Activated naive CD8-positive, alpha-beta T cell (primary cell): ENCODE measurements around the gene RAD51B.
"Not testable (repeated sequence)": the region's sequence is repeated elsewhere in the genome, so short reads cannot be mapped to it uniquely, and the experiment has no call there.

Experiments used
- H3K27ac Mint-ChIP-seq: one replicate; pipeline ENCODE4 v1.8.0; 2021; ENCODE audit warnings: mixed read lengths
- H3K27me3 Mint-ChIP-seq: one replicate; pipeline ENCODE4 v1.8.0; 2021; ENCODE audit warnings: mixed read lengths
- H3K36me3 Mint-ChIP-seq: one replicate; pipeline ENCODE4 v1.8.0; 2021; ENCODE audit warnings: mixed read lengths
- H3K4me1 Mint-ChIP-seq: one replicate; pipeline ENCODE4 v1.8.0; 2021; ENCODE audit warnings: low read depth, mixed read lengths
- H3K4me3 Mint-ChIP-seq: one replicate; pipeline ENCODE4 v1.8.0; 2021; ENCODE audit warnings: mild to moderate bottlenecking, mixed read lengths
- H3K9me3 Mint-ChIP-seq: one replicate; pipeline ENCODE4 v1.8.0; 2021; ENCODE audit warnings: low read depth, mixed read lengths

Gene RAD51B

DNA sequence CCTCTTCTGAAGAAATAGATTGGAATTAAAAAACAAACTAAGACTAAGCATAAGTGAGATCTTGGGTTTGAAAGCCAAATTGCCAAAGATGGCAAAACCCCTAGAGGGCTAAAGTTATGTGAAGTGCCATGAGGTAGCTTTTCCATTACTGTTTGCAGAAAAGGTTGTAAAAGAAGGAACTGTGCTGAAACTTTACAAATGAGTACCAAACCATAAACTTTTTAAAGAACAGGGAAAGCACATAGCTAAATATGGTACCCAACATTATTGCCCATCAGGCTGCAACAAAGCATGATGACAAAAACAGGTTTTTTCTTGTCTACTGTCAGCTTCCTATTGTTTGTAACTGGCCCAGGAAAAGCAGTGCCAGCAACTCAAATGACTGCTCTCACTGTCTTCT, 224.2 kb downstream of the RAD51B start:
- peaks cover 19% of the 10 kb centered on the region for H3K36me3 Mint-ChIP-seq
- no peaks in the 10 kb centered on the region for H3K9me3 Mint-ChIP-seq
- H3K27ac Mint-ChIP-seq: no peak overlapping the region
- peaks cover 4% of the 10 kb centered on the region for H3K4me1 Mint-ChIP-seq
- no peak overlapping the region for H3K4me3 Mint-ChIP-seq
- no peaks in the 10 kb centered on the region for H3K27me3 Mint-ChIP-seq

DNA sequence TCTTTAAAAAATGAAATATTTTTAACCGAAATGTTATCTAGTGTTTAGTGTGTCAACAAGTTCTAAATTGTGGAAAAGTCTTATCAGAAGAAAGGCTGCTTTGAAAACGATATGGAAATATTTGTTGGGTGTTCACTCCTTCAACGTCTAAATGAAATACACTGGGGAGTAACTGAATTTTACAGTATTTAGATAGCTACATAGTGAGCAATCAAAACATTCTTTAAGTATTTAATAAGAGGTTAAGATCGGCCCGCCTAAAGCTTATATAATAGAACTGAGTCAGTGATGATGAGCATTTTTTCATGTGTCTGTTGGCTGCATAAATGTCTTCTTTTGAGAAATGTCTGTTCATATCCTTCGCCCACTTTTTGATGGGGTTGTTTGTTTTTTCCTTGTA, 228.3 kb downstream of the RAD51B start:
- Mint-ChIP-seq H3K36me3 (peaks cover 17% of the 10 kb centered on the region), H3K27me3 (no peaks in the 10 kb centered on the region), H3K27ac (no peak overlapping the region), H3K4me1 (no peaks in the 10 kb centered on the region), H3K9me3 (no peaks in the 10 kb centered on the region), H3K4me3 (no peak overlapping the region)

DNA sequence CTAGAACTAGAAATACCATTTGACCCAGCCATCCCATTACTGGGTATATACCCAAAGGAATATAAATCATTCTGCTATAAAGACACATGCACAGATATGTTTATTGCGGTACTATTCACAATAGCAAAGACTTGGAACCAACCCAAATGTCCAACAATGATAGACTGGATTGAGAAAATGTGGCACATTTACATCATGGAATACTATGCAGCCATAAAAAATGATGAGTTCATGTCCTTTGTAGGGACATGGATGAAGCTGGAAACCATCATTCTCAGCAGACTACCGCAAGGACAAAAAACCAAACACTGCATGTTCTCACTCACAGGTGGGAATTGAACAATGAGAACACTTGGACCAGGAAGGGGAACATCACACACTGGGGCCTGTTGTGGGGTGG, 229.2 kb downstream of the RAD51B start:
- H3K27ac Mint-ChIP-seq, H3K4me1 Mint-ChIP-seq, H3K4me3 Mint-ChIP-seq, H3K9me3 Mint-ChIP-seq, H3K27me3 Mint-ChIP-seq: not testable (repeated sequence)
- H3K36me3 Mint-ChIP-seq: peaks cover 17% of the 10 kb centered on the region

DNA sequence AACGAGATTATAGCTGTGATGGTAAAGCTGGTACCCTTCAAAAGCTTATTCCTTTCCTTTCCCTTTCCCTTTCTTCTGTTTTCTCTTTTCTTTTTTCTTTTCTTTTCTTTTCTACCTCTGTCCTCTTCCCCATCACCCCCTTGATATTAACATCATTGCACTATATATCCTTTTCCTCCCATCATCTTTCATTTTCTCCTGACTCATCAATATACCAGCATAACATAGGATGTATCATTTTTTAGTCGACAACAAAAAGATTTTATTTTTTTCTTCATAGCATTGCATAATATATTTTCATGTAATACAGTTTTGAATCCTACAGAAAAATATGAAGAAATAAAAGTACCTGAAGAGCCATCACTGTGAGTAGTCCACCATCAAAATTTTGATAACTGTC, 230.6 kb downstream of the RAD51B start:
- Mint-ChIP-seq H3K36me3 (peaks cover 17% of the 10 kb centered on the region), H3K9me3 (no peaks in the 10 kb centered on the region), H3K27me3 (no peaks in the 10 kb centered on the region), H3K4me3 (no peak overlapping the region), H3K4me1 (no peaks in the 10 kb centered on the region), H3K27ac (no peak overlapping the region)

DNA sequence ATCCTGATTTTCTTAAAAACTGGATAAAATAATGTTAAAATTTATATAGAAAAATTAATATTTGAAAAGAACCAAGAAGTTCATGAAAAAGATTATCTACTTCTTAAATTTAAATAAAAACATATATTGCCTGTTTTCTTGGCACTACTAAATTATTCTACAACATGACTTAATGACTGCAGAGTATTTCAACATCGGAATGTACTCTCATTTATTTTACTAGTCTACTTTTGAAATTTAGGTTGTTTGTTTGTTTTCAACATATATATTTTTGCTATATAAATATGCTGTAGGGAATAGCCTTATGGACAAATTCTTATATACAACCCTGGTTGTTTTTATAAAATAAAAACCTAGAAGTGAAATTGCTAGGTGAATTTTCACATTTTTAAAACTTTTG, 231.6 kb downstream of the RAD51B start:
- H3K36me3 Mint-ChIP-seq: peaks cover 13% of the 10 kb centered on the region
- no peak overlapping the region for H3K27ac Mint-ChIP-seq
- no peaks in the 10 kb centered on the region for H3K4me1 Mint-ChIP-seq
- H3K4me3 Mint-ChIP-seq: no peak overlapping the region
- no peaks in the 10 kb centered on the region for H3K27me3 Mint-ChIP-seq
- no peaks in the 10 kb centered on the region for H3K9me3 Mint-ChIP-seq

DNA sequence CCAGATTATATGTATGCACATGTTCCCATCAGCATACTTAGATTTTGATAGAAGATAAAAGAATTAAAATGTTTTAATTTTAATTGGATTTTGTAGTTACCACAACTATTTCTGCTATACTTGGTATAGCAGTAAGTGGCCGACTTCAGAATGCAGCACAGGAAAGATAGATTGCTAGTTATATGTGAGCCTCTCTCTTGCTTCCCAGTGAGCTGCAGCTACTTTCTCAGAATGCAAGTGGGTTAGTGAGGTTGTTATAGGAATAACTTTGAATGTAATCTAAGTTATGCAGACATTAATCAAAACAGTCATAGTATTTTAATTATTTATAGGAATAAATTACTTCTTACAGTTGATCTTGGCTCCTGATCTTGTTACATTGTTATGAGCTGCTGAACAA, 240.6 kb downstream of the RAD51B start:
- Mint-ChIP-seq H3K4me3 (no peak overlapping the region), H3K27me3 (no peaks in the 10 kb centered on the region), H3K4me1 (no peaks in the 10 kb centered on the region), H3K27ac (no peak overlapping the region), H3K9me3 (peaks cover 14% of the 10 kb centered on the region), H3K36me3 (peaks cover 17% of the 10 kb centered on the region)

DNA sequence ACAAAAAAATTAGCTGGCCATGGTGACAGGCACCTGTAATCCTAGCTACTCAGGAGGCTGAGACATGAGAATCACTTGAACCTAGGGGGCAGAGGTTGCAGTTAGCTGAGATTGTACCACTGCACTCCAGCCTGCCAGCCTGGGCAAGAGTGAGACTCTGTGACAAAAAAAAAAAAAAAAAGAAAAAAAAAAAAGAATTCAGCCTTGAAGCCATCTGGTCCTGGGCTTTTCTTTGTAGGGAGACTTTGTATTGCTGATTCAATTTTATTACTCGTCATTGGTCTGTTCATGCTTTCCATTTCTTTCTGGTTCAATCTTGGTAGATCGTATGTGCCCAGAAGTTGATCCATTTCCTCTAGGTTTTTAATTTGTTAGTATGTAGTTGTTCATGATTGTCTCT, 243.1 kb downstream of the RAD51B start:
- H3K27ac Mint-ChIP-seq: no peak overlapping the region

DNA sequence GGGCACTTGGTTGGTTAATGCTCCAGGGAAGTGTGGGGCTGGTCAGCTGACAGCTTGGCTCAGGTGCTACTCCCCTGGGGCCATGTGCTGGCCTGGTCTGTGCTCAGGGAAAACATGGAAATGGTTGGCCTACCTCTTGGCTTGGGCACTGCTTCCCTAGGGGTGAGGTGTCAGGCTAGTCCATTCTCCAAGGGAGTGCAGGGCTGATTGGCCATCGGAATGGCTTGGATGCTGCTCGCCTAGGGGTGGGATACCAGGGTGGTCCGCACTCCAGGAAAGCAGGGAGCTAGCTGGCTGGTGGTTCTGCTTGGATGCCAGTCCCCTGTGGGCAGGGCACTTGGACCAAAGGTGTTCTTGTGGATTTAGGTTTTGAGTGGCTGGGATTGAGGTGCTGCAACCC, 245.7 kb downstream of the RAD51B start:
- Mint-ChIP-seq H3K9me3 (peaks cover 17% of the 10 kb centered on the region), H3K36me3 (peaks cover 26% of the 10 kb centered on the region), H3K4me1 (no peaks in the 10 kb centered on the region), H3K27ac (no peak overlapping the region), H3K27me3 (no peaks in the 10 kb centered on the region), H3K4me3 (no peak overlapping the region)

More for the DNA sequence above, 243.1 kb downstream of the RAD51B start:
- Mint-ChIP-seq H3K4me3 (no peak overlapping the region), H3K4me1 (no peaks in the 10 kb centered on the region), H3K36me3 (peaks cover 17% of the 10 kb centered on the region), H3K27me3 (no peaks in the 10 kb centered on the region), H3K9me3 (peaks cover 14% of the 10 kb centered on the region)

DNA sequence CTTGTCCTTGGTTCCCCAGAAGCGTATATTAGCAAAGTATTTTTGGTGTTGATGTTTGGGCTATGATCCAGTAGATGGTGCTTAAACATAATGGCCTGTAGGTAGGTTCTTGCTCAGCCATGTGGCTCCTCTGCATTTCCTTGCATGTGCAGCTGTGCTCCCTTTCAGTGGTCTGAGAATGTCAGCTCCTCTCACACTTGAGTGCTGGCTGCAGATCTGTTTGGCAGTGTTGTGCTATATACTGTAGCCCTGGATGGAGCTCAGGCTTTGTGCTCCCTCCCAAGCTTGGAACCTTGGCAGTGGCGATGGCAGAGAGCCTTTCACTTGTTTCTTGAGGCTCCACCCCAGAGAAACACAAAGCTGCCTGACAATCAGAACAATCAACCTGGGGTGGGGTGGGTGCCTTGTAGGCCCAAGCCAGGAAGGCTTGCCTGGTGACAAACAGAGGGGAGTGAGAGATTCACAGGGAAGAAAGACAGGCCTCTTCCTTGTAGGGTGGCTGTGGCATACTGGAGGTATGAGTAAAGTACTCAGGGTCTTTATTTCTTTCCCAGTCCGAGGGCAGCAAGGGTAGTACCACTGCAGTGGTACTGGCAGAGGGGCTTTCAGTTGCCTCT, 255.3 kb downstream of the RAD51B start:
- H3K36me3 Mint-ChIP-seq: peaks cover 32% of the 10 kb centered on the region
- H3K4me3 Mint-ChIP-seq: no peak overlapping the region
- no peaks in the 10 kb centered on the region for H3K27me3 Mint-ChIP-seq
- no peak overlapping the region for H3K27ac Mint-ChIP-seq
- H3K9me3 Mint-ChIP-seq: peaks cover 20% of the 10 kb centered on the region
- no peaks in the 10 kb centered on the region for H3K4me1 Mint-ChIP-seq

DNA sequence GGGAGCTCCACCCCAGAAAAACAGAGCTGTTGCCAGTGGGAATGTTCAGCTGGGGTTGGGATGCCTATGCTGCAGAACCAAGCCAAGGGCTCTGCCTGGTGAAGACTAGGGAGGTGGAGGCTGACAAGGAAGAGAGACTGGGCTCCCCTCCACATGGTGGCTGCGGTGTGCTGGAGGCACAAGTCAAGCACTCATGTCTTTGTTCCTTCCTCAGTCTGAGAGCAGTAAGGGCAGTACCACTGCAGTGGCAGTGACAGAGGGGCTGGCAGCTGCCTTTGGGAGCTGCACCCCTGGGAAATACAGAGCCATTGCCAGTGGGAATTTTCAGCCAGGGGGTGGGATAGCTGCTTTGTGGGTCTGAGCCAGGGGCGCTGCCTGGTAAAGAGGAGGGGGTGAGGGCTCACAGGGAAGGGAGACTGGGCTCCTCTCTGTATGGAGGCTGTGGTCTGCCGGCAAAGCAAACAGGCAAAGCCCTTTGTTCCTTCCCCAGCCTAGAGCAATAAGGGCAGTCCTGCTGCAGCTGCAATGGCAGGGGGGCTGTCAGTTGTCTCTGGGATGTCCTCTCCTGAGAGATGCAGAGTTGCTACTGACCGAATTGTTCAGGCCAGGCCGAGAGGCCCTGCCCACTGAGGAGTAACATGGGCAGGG, 255.9 kb downstream of the RAD51B start:
- H3K4me3 Mint-ChIP-seq: no peak overlapping the region
- no peaks in the 10 kb centered on the region for H3K4me1 Mint-ChIP-seq
- H3K27me3 Mint-ChIP-seq: no peaks in the 10 kb centered on the region
- no peak overlapping the region for H3K27ac Mint-ChIP-seq
- H3K9me3 Mint-ChIP-seq: peaks cover 17% of the 10 kb centered on the region
- H3K36me3 Mint-ChIP-seq: peaks cover 27% of the 10 kb centered on the region

DNA sequence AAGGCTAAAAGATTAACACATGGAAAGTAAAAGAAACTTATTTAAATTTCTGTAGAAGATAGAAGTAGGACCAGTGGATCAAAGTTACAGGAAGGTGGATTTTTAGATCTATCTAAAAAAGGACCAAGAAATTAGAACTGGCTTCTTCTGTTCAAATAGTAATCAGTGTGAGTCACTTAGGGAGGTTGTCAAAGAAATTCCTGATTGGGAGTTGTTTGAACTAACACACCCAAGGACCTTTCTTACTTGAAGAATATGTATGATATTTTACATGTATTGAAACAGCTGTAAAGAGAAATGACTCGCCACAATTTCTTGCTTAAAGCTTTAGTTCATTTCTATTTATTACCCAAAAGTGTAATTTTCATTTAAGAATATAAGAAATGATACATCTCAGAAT, 256.9 kb downstream of the RAD51B start:
- H3K4me3 Mint-ChIP-seq: no peak overlapping the region
- no peaks in the 10 kb centered on the region for H3K27me3 Mint-ChIP-seq
- no peak overlapping the region for H3K27ac Mint-ChIP-seq
- H3K36me3 Mint-ChIP-seq: peaks cover 21% of the 10 kb centered on the region
- H3K9me3 Mint-ChIP-seq: peaks cover 12% of the 10 kb centered on the region
- H3K4me1 Mint-ChIP-seq: peaks cover 4% of the 10 kb centered on the region

DNA sequence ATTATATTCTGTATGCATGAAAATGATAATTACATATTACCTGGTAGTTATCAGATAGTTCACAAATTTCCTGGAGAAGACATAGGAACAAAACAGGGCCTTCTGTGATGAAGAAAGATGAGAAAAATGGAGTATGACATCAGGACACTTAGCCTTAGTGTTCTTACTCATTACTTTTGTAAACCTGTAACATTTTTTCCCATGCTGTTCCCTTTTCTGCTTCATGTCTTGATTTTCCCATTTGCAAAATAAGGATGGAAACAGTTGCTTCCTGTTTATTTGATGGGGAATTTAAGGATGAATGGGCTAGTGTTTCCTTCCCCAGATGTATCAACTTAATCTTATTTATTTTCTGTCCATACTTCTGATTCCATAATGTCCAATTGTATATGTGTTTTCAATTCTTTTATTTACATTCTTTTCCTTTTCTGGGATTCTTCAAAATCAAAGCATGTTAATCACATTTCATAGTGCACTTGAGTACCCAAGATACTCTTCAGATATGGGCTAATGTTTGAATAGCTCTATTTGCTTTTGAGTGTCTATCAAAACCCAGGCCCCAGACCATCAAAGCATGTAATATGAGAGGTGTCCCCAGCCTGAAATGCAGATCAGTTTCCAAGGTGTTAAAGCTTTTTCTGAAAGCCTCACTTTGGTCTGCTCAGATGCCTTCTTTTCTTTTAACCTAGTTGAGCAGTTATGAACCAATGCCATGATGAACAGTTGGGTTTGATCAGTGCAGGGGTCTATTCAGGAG, 260.5 kb downstream of the RAD51B start:
- no peaks in the 10 kb centered on the region for H3K27me3 Mint-ChIP-seq
- no peak overlapping the region for H3K4me3 Mint-ChIP-seq
- H3K36me3 Mint-ChIP-seq: peaks cover 2% of the 10 kb centered on the region
- H3K9me3 Mint-ChIP-seq: no peaks in the 10 kb centered on the region
- peaks cover 6% of the 10 kb centered on the region for H3K4me1 Mint-ChIP-seq
- no peak overlapping the region for H3K27ac Mint-ChIP-seq

DNA sequence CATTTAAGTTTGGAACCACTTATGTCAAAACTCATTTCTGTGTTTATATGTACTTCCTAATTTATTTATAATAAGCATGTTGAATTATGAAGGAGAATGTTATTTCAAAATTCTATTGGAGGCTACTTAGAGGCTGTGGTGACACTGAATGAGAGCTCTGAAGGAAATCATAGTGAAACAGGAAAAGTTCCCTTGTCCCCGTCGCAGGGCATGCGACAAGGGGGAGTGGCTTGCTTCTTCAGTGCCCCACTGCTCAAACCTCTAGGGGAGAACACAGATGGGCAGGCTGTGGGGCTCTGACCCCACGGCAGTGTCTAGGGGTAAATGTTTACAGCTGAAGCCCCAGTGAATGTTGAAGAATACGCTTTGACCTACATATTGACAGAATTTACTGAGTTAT, 261.9 kb downstream of the RAD51B start:
- no peaks in the 10 kb centered on the region for H3K9me3 Mint-ChIP-seq
- H3K36me3 Mint-ChIP-seq: no peaks in the 10 kb centered on the region
- H3K27ac Mint-ChIP-seq: no peak overlapping the region

DNA sequence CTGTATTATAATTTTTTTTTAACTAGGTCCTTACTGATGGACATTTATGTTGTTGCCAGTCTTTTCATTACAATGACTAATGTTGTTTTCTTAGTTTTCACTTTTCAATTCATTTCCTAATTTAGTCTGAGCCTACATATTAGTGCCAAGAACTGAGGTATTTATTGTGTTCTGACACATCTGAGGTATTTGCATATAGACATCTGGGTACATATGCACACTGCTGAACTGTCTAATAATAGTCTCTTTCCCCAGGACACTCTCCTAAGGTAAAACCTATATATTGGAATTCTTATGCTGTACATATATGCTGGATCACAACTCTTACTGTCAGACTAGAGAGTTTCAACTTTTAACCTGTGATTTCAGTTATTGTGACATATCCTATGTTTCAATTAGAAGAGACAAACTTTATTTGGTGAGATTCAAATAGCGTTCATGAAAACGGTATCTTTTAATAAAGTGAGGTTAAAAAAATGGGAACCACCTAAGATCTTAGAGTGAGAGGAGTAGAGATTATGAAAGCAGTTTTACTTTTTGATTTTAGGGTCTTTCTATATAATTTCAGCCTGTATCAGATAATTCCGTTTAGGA, 263.2 kb downstream of the RAD51B start:
- Mint-ChIP-seq H3K36me3 (no peaks in the 10 kb centered on the region), H3K4me1 (peaks cover 6% of the 10 kb centered on the region), H3K27ac (no peak overlapping the region), H3K4me3 (no peak overlapping the region), H3K27me3 (no peaks in the 10 kb centered on the region), H3K9me3 (no peaks in the 10 kb centered on the region)

More for the DNA sequence above, 261.9 kb downstream of the RAD51B start:
- no peak overlapping the region for H3K4me3 Mint-ChIP-seq
- peaks cover 6% of the 10 kb centered on the region for H3K4me1 Mint-ChIP-seq
- H3K27me3 Mint-ChIP-seq: no peaks in the 10 kb centered on the region

DNA sequence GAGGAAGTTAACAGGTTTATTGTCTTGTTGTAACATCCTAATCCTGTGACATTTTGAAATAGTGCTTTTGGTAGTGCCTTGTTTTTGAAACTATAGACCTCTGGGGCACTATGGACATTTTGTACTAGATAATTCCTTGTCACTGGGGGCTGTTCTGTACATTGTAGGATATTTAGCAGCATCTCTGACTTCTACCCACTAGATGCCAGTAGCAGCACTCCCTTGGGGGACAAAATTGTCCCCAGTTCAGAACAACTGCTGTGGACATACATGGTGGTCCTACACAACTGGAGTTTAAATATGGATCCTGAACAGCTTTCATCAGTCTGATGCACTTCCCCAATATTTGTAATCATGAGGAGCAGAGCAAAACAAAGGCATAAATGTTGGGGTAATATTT, 264.7 kb downstream of the RAD51B start:
- Mint-ChIP-seq H3K27ac (no peak overlapping the region), H3K36me3 (no peaks in the 10 kb centered on the region), H3K4me3 (no peak overlapping the region), H3K27me3 (no peaks in the 10 kb centered on the region), H3K4me1 (peaks cover 18% of the 10 kb centered on the region), H3K9me3 (no peaks in the 10 kb centered on the region)
